Hepatocyte (in vitro differentiated cells): ENCODE data around the gene JMJD8.

Experiments
- CTCF ChIP-seq: fragments of 200-600 bp; sonication (generic); IDR thresholded peaks from 2 replicates; pipeline ENCODE4 v1.5.1; 2016; ENCODE audit warnings: antibody characterized with exemption, mild to moderate bottlenecking; ENCODE audit not compliant: poor library complexity
- EZH2 ChIP-seq: fragments of 200-600 bp; sonication (generic); IDR thresholded peaks from 2 replicates; pipeline ENCODE4 v1.6.1; 2016; ENCODE audit warnings: antibody characterized with exemption, mild to moderate bottlenecking, borderline replicate concordance

- TF ChIP-seq CTCF (no peak), EZH2 (no peak)
Observed at GRCh38 chr16:717450-718245, 33.5 kb upstream of the JMJD8 start.
